Neural cell (in vitro differentiated cells): ENCODE data around the gene PACS2. TPM values are rescaled to one million over a fixed set of nuclear protein-coding genes. Genes with fewer than 3 reads are reported as not detected.

ENCODE experiments used
- H2AFZ ChIP-seq: fragments of 200-600, 300-800 bp; sonication (generic), shearing (Covaris generic); 2 replicates; pipeline ENCODE4 v1.6.0; 2014; ENCODE audit warnings: low read depth, mild to moderate bottlenecking, antibody characterized with exemption, low read length, moderate library complexity
- H3F3A ChIP-seq: fragments of 200-600 bp; shearing (Covaris generic); 2 replicates; pipeline ENCODE4 v1.6.1; 2016; ENCODE audit warnings: mild to moderate bottlenecking, moderate library complexity, mixed read lengths, antibody characterized with exemption, low read length; ENCODE audit not compliant: insufficient read depth, poor library complexity, severe bottlenecking
- H3K27ac ChIP-seq: fragments of 200-600, 300-800 bp; sonication (generic), shearing (Covaris generic); 2 replicates; pipeline ENCODE4 v1.5.1; 2014; ENCODE audit warnings: mild to moderate bottlenecking, low read length, moderate library complexity
- H3K27me3 ChIP-seq: fragments of 300-800, 200-600 bp; sonication (generic), shearing (Covaris generic); 2 replicates; pipeline ENCODE4 v1.6.0; 2014; ENCODE audit warnings: mild to moderate bottlenecking, low read depth, low read length, moderate library complexity; ENCODE audit not compliant: insufficient read depth
- H3K36me3 ChIP-seq: fragments of 300-800, 200-600 bp; sonication (generic), shearing (Covaris generic); 2 replicates; pipeline ENCODE4 v1.5.1; 2014; ENCODE audit warnings: mild to moderate bottlenecking, antibody characterized with exemption, low read length, moderate library complexity; ENCODE audit not compliant: insufficient read depth
- H3K4me2 ChIP-seq: fragments of 300-800, 200-600 bp; sonication (generic), shearing (Covaris generic); 2 replicates; pipeline ENCODE4 v1.6.0; 2014; ENCODE audit warnings: mild to moderate bottlenecking, low read length
- H3K4me3 ChIP-seq: fragments of 300-800, 200-600 bp; sonication (generic), shearing (Covaris generic); 2 replicates; pipeline ENCODE4 v1.5.1; 2014; ENCODE audit warnings: mild to moderate bottlenecking, low read length, moderate library complexity
- H3K79me2 ChIP-seq: fragments of 200-600 bp; shearing (Covaris generic); replicated peaks from 2 replicates; pipeline ENCODE4 v1.6.0; 2014; ENCODE audit warnings: mild to moderate bottlenecking, low read length, moderate library complexity; ENCODE audit not compliant: insufficient read depth
- H3K9ac ChIP-seq: fragments of 300-800, 200-600 bp; sonication (generic), shearing (Covaris generic); 2 replicates; pipeline ENCODE4 v1.6.1; 2016; ENCODE audit warnings: mild to moderate bottlenecking, low read length, mixed read lengths
- H3K9me2 ChIP-seq: fragments of 200-600 bp; shearing (Covaris generic); 2 replicates; pipeline ENCODE4 v1.6.1; 2016; ENCODE audit warnings: mild to moderate bottlenecking, low read length, mixed read lengths; ENCODE audit not compliant: insufficient read depth
- H3K9me3 ChIP-seq: fragments of 200-600, 300-800 bp; sonication (generic), shearing (Covaris generic); 2 replicates; pipeline ENCODE4 v1.6.1; 2016; ENCODE audit warnings: mild to moderate bottlenecking, mixed run types, low read length, moderate library complexity, mixed read lengths
- H4K20me1 ChIP-seq: fragments of 200-600 bp; shearing (Covaris generic); 2 replicates; pipeline ENCODE4 v1.6.1; 2016; ENCODE audit warnings: mild to moderate bottlenecking, mixed run types; ENCODE audit not compliant: insufficient read depth
- CTCF ChIP-seq: fragments of 450-650 bp; IDR thresholded peaks from 2 replicates; pipeline ENCODE4 v1.5.1; 2014; ENCODE audit warnings: antibody characterized with exemption, mild to moderate bottlenecking, moderate library complexity; ENCODE audit not compliant: poor library complexity, severe bottlenecking
- EP300 ChIP-seq: fragments of 450-650 bp; conservative IDR thresholded peaks from 2 replicates; pipeline ENCODE4 v1.6.1; 2014; ENCODE audit warnings: antibody characterized with exemption, mild to moderate bottlenecking, moderate library complexity; ENCODE audit not compliant: poor library complexity, severe bottlenecking
- EZH2 ChIP-seq: fragments of 200-600, 300-800 bp; shearing (Covaris generic), sonication (generic); IDR thresholded peaks from 2 replicates; pipeline ENCODE4 v1.6.1; 2014; ENCODE audit warnings: antibody characterized with exemption, low read length, borderline replicate concordance, mild to moderate bottlenecking; ENCODE audit not compliant: insufficient read depth, poor library complexity, severe bottlenecking
- MXI1 ChIP-seq: fragments of 450-650 bp; conservative IDR thresholded peaks from 2 replicates; pipeline ENCODE4 v1.6.1; 2014; ENCODE audit warnings: antibody characterized with exemption, mild to moderate bottlenecking; ENCODE audit not compliant: poor library complexity, severe bottlenecking
- POLR2AphosphoS5 ChIP-seq: IDR thresholded peaks from 2 replicates; pipeline ENCODE4 v1.6.1; 2012
- RAD21 ChIP-seq: fragments of 450-650 bp; conservative IDR thresholded peaks from 2 replicates; pipeline ENCODE4 v1.6.1; 2014; ENCODE audit warnings: antibody characterized with exemption, mild to moderate bottlenecking, moderate library complexity
- REST ChIP-seq: IDR thresholded peaks from 2 replicates; pipeline ENCODE4 v1.6.1; 2012; ENCODE audit warnings: borderline replicate concordance
- SMC3 ChIP-seq: fragments of 450-650 bp; conservative IDR thresholded peaks from 2 replicates; pipeline ENCODE4 v1.6.1; 2014; ENCODE audit warnings: antibody characterized with exemption, mild to moderate bottlenecking, moderate library complexity; ENCODE audit not compliant: poor library complexity
- TAF1 ChIP-seq: IDR thresholded peaks from 2 replicates; pipeline ENCODE4 v1.6.1; 2012; ENCODE audit warnings: low read depth
- polyA plus RNA-seq: library from polyadenylated mRNA; depleted of rRNA; stranded (reverse); fragments of >200 nt; gene quantifications from 2 replicates; pipeline ENCODE4 v1.2.3, GENCODE V29; 2014

PACS2 gene
- polyA plus RNA-seq, 1 donor from 2014 or later, result 77.7 TPM

- Histone ChIP-seq H3F3A (no peaks in the 10 kb centered on the region), H3K4me3 (no peak overlapping the region), H3K36me3 (no peaks in the 10 kb centered on the region), H3K9me2 (no peaks in the 10 kb centered on the region), H3K79me2 (no peaks in the 10 kb centered on the region), H3K9ac (no peak overlapping the region), H3K27ac (no peak overlapping the region), H3K27me3 (no peaks in the 10 kb centered on the region), H4K20me1 (no peaks in the 10 kb centered on the region), H2AFZ (no peak overlapping the region), H3K4me2 (no peak overlapping the region), H3K9me3 (no peaks in the 10 kb centered on the region)
- TF ChIP-seq RAD21 (no peak), TAF1 (no peak), MXI1 (no peak), EZH2 (no peak), CTCF (no peak), POLR2AphosphoS5 (no peak), REST (no peak), EP300 (no peak), SMC3 (no peak)
Measured at GRCh38 chr14:105374389-105374788, 59.8 kb downstream of the PACS2 start.

- H3K9me3 ChIP-seq, result no peaks in the 10 kb centered on the region
- no peak for TF ChIP-seq CTCF
- TF ChIP-seq EP300, result no peak
- TF ChIP-seq EZH2, result no peak
- TF ChIP-seq POLR2AphosphoS5, result no peak
- no peak for TF ChIP-seq TAF1
- no peak overlapping the region for H2AFZ ChIP-seq
- no peak overlapping the region for H3K4me3 ChIP-seq
- H4K20me1 ChIP-seq, result no peaks in the 10 kb centered on the region
- H3K27ac ChIP-seq, result no peak overlapping the region
- no peaks in the 10 kb centered on the region for H3F3A ChIP-seq
- no peaks in the 10 kb centered on the region for H3K27me3 ChIP-seq
- no peak overlapping the region for H3K9ac ChIP-seq
- H3K36me3 ChIP-seq, result no peaks in the 10 kb centered on the region
- H3K9me2 ChIP-seq, result no peaks in the 10 kb centered on the region
- H3K4me2 ChIP-seq, result no peak overlapping the region
- no peaks in the 10 kb centered on the region for H3K79me2 ChIP-seq
Measured at GRCh38 chr14:105375635-105376057, 61.1 kb downstream of the PACS2 start.
